LNCaP clone FGC (cell line): Measurements from ENCODE around the gene RNFT2.
A peak's percentile ranks its signal among the peaks of the same experiment; 100 is the strongest.

Experiments
- DNase-seq: peaks from one replicate; pipeline ENCODE4 v3.0.0-alpha.2; 2011; ENCODE audit warnings: low read depth
- H3K4me3 ChIP-seq: 2 replicates; pipeline ENCODE4 v1.5.1; 2011; ENCODE audit warnings: mild to moderate bottlenecking, low read depth, low read length, control low read depth
- TF ChIP-seq, protein P1 (sequence below): IDR thresholded peaks from 2 replicates; pipeline ENCODE4 v1.5.1; 2012; ENCODE audit warnings: mild to moderate bottlenecking; ENCODE audit not compliant: control insufficient read depth, insufficient read depth; ENCODE audit errors: extremely low read depth

The RNFT2 gene

DNA sequence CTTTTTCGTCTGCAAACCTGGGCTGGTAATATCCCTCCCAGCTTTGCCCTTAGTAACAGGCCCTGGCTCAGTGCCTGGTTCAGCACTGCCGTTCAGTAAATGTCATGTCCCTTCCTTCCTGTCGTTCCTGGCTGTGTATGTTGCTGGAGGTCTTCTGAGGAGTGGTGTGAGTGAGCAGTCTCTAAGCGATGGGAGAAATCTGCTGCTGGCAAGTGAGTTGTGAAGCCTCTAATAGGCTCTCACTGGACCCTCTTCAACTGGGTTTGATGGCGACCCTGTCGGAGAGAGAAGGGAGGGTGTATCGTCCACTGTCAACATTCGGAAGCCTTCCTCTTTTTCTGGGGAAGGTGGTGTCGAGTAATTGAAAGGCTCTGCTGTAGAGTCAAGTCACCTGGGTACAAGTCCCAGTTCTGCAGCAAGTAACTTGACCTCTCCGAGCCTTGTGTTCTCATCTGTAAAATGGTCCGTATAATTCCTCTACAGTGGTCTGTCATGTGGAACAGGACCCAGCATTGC is 80.3 kb downstream of the RNFT2 start:
- H3K4me3 ChIP-seq: peak overlapping the region; percentile 85
- TF ChIP-seq, protein P1, sequence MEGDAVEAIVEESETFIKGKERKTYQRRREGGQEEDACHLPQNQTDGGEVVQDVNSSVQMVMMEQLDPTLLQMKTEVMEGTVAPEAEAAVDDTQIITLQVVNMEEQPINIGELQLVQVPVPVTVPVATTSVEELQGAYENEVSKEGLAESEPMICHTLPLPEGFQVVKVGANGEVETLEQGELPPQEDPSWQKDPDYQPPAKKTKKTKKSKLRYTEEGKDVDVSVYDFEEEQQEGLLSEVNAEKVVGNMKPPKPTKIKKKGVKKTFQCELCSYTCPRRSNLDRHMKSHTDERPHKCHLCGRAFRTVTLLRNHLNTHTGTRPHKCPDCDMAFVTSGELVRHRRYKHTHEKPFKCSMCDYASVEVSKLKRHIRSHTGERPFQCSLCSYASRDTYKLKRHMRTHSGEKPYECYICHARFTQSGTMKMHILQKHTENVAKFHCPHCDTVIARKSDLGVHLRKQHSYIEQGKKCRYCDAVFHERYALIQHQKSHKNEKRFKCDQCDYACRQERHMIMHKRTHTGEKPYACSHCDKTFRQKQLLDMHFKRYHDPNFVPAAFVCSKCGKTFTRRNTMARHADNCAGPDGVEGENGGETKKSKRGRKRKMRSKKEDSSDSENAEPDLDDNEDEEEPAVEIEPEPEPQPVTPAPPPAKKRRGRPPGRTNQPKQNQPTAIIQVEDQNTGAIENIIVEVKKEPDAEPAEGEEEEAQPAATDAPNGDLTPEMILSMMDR: no peak
- DNase-seq: no peak

DNA sequence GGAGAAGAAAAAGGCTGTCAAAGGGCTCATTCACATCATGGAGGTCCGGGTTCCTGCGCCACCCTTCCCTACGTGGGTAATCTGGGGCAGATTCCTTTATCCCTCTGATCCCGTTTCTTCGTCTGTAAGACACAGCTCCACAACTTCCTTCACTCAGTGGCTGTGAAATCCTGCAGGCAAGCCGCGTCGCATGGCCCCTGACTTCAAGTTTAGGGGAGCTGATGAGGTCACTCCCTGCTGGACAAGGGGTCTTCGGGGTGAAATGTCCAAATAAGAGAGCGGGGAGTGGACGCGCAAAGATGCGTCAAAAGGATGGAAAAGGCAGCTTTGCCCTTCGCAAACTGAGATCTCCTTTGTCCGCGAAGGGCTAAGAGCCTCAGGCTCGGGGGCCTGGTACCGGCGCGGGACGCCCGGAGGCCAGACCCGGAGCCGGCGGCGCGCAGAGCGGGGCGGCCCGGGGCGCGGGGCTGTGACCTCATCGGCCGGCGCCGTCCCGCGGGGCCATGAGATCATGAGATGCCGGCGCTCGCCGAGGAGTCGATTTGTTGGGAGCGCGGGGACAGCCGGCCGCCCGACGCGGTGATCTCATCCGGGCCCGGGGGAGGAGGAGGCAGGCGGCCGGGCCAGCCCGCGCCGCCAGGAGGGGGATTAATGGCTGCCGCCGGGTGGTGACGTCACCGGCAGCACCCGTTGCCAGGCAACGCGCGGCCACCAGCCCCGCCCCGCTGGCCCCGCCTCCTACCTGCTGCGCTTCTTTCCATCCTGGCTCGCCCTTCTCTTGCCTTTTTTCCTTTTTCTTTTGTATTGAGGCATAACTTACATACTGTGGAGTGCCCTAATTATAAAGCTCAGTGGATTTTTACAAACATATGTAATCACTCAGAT is 81.1 kb downstream of the RNFT2 start:
- H3K4me3 ChIP-seq: peak overlapping the region; percentile 85
- DNase-seq: peak; percentile 64
- TF ChIP-seq, protein P1: no peak

GRCh38 chr12:116820064-116820656 is 82.0 kb downstream of the RNFT2 start:
- DNase-seq: no peak
- TF ChIP-seq, protein P1: no peak
- peak overlapping the region; percentile 85; the same call in 1 of the 2 replicates for H3K4me3 ChIP-seq

- no peak for DNase-seq
- TF ChIP-seq, protein P1: no peak
- no peak overlapping the region for H3K4me3 ChIP-seq
These were observed 83.2 kb downstream of the RNFT2 start for GRCh38 chr12:116821291-116821690.

- no peak overlapping the region for H3K4me3 ChIP-seq
- no peak for DNase-seq
- TF ChIP-seq, protein P1: no peak
These were observed 89.3 kb downstream of the RNFT2 start for GRCh38 chr12:116827432-116827831.

DNA sequence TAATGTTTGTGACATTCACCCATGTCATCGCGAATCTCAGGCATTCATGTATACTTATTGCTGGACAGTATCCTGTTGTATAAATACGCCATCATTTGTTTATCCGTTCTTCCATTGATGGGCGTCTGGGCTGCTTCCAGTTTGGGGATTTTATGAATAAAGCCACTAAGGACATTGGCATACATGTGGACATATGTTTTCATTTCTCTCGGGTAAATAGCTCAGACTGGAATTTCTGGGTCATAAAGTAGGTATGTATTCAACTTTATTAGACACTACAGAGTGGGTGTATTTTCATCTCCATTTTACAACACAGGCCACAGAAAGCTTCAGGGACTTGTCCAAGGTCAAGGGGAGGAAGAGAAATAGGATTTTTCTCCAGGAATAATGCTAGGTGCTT is 94.2 kb downstream of the RNFT2 start:
- DNase-seq: peak; percentile 89
- TF ChIP-seq, protein P1: no peak
- H3K4me3 ChIP-seq: no peak overlapping the region
